ENCODE results near the gene POM121L2. TPM values are rescaled to one million over a fixed set of nuclear protein-coding genes. Genes with fewer than 3 reads are reported as not detected.

POM121L2 gene
- polyA plus RNA-seq, 3 donors, result not detected

DNA sequence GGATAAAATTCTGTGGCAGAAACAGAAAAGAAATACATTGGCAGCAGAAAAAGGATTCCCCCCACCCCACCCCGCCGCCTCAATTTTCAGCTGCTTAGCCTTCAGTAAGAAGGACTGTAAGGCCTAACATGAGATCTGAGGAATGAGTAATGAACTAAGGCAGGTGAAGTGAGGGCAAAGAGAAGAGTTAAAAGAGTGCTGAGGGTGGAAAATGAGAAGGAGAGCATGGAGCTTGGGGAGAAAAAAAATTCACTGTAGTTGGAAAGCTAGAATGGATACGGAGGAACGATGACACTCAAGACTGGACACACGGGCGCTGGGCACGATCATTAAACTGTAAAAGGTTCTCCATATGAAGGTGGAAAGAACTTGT, 14.6 kb downstream of the POM121L2 start:
- H2AFZ ChIP-seq (ENCODE audit: insufficient read depth, low read depth, low read length, poor library complexity, severe bottlenecking), result no peak overlapping the region
- Mint-ChIP-seq H3K4me1 (no peaks in the 10 kb centered on the region), H3K27me3 (ENCODE audit: low read depth in 3 of 3) (peaks cover 80 to 84% (median 83%) of the 10 kb centered on the region in 3 donors), H3K36me3 (peaks cover 0 to 5% of the 10 kb centered on the region in 2 donors), H3K27ac (no peak overlapping the region), H3K9me3 (peaks cover 12 to 72% (median 55%) of the 10 kb centered on the region in 7 donors), H3K4me3 (peak overlapping the region in 1 of 2 donors; percentile 62)
- no peak for DNase-seq
- H3K4me3 ChIP-seq (replicated peaks in 1 of 3; ENCODE audit: low read depth in 2 of 3, low read length in 3 of 3), result no peak overlapping the region
- no peaks in the 10 kb centered on the region for H3K4me1 ChIP-seq (ENCODE audit: control insufficient read depth in 1 of 2, insufficient read depth in 2 of 2, low read length in 2 of 2)
- peaks cover 60 to 85% of the 10 kb centered on the region in 2 donors for H3K27me3 ChIP-seq (ENCODE audit: control insufficient read depth in 2 of 2, insufficient read depth in 2 of 2, low read length in 2 of 2)
- H4K20me1 ChIP-seq (ENCODE audit: insufficient read depth, low read length), result no peaks in the 10 kb centered on the region
- H3K9ac ChIP-seq (ENCODE audit: insufficient read depth, low read length, poor library complexity, severe bottlenecking), result no peak overlapping the region
- TF ChIP-seq, protein P1, sequence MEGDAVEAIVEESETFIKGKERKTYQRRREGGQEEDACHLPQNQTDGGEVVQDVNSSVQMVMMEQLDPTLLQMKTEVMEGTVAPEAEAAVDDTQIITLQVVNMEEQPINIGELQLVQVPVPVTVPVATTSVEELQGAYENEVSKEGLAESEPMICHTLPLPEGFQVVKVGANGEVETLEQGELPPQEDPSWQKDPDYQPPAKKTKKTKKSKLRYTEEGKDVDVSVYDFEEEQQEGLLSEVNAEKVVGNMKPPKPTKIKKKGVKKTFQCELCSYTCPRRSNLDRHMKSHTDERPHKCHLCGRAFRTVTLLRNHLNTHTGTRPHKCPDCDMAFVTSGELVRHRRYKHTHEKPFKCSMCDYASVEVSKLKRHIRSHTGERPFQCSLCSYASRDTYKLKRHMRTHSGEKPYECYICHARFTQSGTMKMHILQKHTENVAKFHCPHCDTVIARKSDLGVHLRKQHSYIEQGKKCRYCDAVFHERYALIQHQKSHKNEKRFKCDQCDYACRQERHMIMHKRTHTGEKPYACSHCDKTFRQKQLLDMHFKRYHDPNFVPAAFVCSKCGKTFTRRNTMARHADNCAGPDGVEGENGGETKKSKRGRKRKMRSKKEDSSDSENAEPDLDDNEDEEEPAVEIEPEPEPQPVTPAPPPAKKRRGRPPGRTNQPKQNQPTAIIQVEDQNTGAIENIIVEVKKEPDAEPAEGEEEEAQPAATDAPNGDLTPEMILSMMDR (IDR thresholded peaks at IDR 0.05), result no peak
- peaks cover 29 to 63% of the 10 kb centered on the region in 2 donors for H3K9me3 ChIP-seq (replicated peaks in 1 of 2; ENCODE audit: control insufficient read depth in 1 of 2, insufficient read depth in 1 of 2, low read length in 2 of 2)
- intact Hi-C loops (cut with micrococcal nuclease), result loop anchor here in 1 of 2 donors (10.0 kb wide), 1 partner anchor 377 kb away; no protein-coding TSS in a partner anchor
- no peak overlapping the region for H3K4me2 ChIP-seq (replicated peaks; ENCODE audit: extremely low read depth, low read length, poor library complexity, severe bottlenecking)
- no peaks in the 10 kb centered on the region for H3K36me3 ChIP-seq (replicated peaks in 1 of 2; ENCODE audit: control insufficient read depth in 1 of 2, insufficient read depth in 2 of 2, low read length in 2 of 2)
- 22% methylated on average over 3 of the region's 7 CpGs for WGBS (ENCODE audit: insufficient coverage)
- H3K79me2 ChIP-seq (ENCODE audit: insufficient read depth, low read length), result no peaks in the 10 kb centered on the region
- no peak overlapping the region for H3K27ac ChIP-seq (ENCODE audit: low read depth in 1 of 2, low read length in 2 of 2)

DNA sequence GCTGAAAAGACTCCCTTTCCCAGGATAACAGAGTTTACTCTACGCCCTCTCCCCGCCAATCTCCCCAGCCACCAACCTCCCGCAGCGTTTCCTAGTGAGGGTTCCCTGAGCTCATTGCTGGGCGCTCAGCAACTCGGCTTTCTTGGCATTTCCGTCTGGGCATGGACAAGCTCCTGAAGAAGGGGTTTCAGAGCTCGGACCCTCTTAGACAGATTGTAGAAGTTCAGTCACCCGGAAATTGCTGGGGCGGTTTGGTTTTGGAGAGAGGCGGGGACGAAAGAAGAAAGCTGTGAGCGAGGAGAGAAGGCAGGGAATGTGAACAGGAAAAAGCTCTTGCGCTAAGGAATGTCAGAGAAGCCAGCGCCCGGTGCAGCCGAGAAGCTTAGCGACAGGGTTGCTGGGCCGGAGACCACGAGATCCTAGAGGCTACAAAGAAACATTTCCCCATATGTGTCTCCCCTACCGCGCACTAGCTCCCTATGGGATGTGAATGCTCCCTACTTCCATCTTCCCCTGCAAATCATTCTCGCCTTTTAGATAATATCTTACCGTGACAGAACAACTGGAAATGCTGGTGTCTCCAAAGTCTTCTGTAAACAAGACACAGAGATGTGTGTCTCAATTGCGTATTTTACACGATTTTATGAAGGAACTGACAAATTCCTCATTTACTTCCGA, 15.8 kb downstream of the POM121L2 start:
- peaks cover 15 to 70% (median 54%) of the 10 kb centered on the region in 7 donors for H3K9me3 Mint-ChIP-seq
- Histone ChIP-seq H3K36me3 (replicated peaks in 1 of 2; ENCODE audit: control insufficient read depth in 1 of 2, insufficient read depth in 2 of 2, low read length in 2 of 2) (no peaks in the 10 kb centered on the region), H3K4me1 (ENCODE audit: control insufficient read depth in 1 of 2, insufficient read depth in 2 of 2, low read length in 2 of 2) (no peaks in the 10 kb centered on the region), H2AFZ (ENCODE audit: insufficient read depth, low read depth, low read length, poor library complexity, severe bottlenecking) (no peak overlapping the region), H4K20me1 (ENCODE audit: insufficient read depth, low read length) (no peaks in the 10 kb centered on the region), H3K4me3 (replicated peaks in 1 of 3; ENCODE audit: low read depth in 2 of 3, low read length in 3 of 3) (no peak overlapping the region), H3K27me3 (ENCODE audit: control insufficient read depth in 2 of 2, insufficient read depth in 2 of 2, low read length in 2 of 2) (peaks cover 69 to 86% of the 10 kb centered on the region in 2 donors), H3K9ac (ENCODE audit: insufficient read depth, low read length, poor library complexity, severe bottlenecking) (no peak overlapping the region), H3K9me3 (replicated peaks in 1 of 2; ENCODE audit: control insufficient read depth in 1 of 2, insufficient read depth in 1 of 2, low read length in 2 of 2) (peaks cover 25 to 62% of the 10 kb centered on the region in 2 donors), H3K4me2 (replicated peaks; ENCODE audit: extremely low read depth, low read length, poor library complexity, severe bottlenecking) (no peak overlapping the region), H3K79me2 (ENCODE audit: insufficient read depth, low read length) (no peaks in the 10 kb centered on the region), H3K27ac (ENCODE audit: low read depth in 1 of 2, low read length in 2 of 2) (no peak overlapping the region)
- no peaks in the 10 kb centered on the region for H3K4me1 Mint-ChIP-seq
- peak overlapping the region in 1 of 2 donors; percentile 76 for H3K4me3 Mint-ChIP-seq
- H3K36me3 Mint-ChIP-seq, result peaks cover 2 to 8% of the 10 kb centered on the region in 2 donors
- no peak for DNase-seq
- H3K27me3 Mint-ChIP-seq (ENCODE audit: low read depth in 3 of 3), result peaks cover 77 to 81% (median 80%) of the 10 kb centered on the region in 3 donors
- WGBS (ENCODE audit: insufficient coverage), result 11% methylated on average over 14 of the region's 27 CpGs
- no peak overlapping the region for H3K27ac Mint-ChIP-seq
- intact Hi-C loops (cut with micrococcal nuclease), result loop anchor here in 1 of 2 donors (10.0 kb wide), 1 partner anchor 379 kb away; no protein-coding TSS in a partner anchor
- TF ChIP-seq, protein P1 (IDR thresholded peaks at IDR 0.05), result no peak
